Testis (tissue), 3 donors: Measurements from ENCODE around the gene NDRG2. TPM values are rescaled to one million over a fixed set of nuclear protein-coding genes. Genes with fewer than 3 reads are reported as not detected.

Experiments used
- DNase-seq: peaks from one replicate; pipeline ENCODE4 v3.0.0-alpha.2; 2019
- H3K27ac ChIP-seq, 2 donors: fragments of 200-600 bp; sonication (generic); one replicate each; pipeline ENCODE4 v1.5.1; 2019
- H3K27me3 ChIP-seq: fragments of 200-600 bp; sonication (generic); one replicate; pipeline ENCODE4 v1.5.1; 2019
- H3K36me3 ChIP-seq: fragments of 200-600 bp; sonication (generic); one replicate; pipeline ENCODE4 v1.5.1; 2017; ENCODE audit warnings: low read depth; ENCODE audit errors: missing control alignments
- H3K4me1 ChIP-seq: fragments of 200-600 bp; sonication (generic); one replicate; pipeline ENCODE4 v1.5.1; 2019
- H3K4me3 ChIP-seq, 2 donors: fragments of 200-600 bp; sonication (generic); one replicate each; pipeline ENCODE4 v1.5.1; 2017 to 2019
- H3K9me3 ChIP-seq: fragments of 200-600 bp; sonication (generic); one replicate; pipeline ENCODE4 v1.5.1; 2017
- CTCF ChIP-seq, 3 experiments: fragments of 450-650 bp in 2 of 3; fragments of 200-600 bp in 1 of 3; sonication (generic) in 1 of 3; IDR thresholded peaks; one replicate each; pipeline ENCODE4 v1.5.1; 2016 to 2019; ENCODE audit warnings: antibody characterized with exemption in 3 of 3, mild to moderate bottlenecking in 2 of 3, moderate library complexity in 1 of 3
- POLR2A ChIP-seq: fragments of 450-650 bp; IDR thresholded peaks from one replicate; pipeline ENCODE4 v1.6.1; 2017; ENCODE audit warnings: antibody characterized with exemption, mild to moderate bottlenecking, moderate library complexity
- WGBS, 2 donors: methylation state at CpG; one replicate each; pipeline ENCODE4 v1.1.5; 2018; 5-methylcytosine and 5-hydroxymethylcytosine counted together
- intact Hi-C: fragments of 100-400 bp; cut with DNase I; formaldehyde crosslinking; loops from one replicate; pipeline ENCODE4 v1.15.1; 2023; ENCODE audit warnings: low total_unique reads
- polyA plus RNA-seq: library from polyadenylated mRNA; stranded (reverse); fragments of 350-450 nt; fragmentation: Illumina TruSeq; extraction: RNeasy Lipid Tissue Mini Kit (QIAGEN cat#74804); gene quantifications from one replicate; pipeline ENCODE4 v1.2.3, GENCODE V29; 2014; ENCODE audit warnings: low read depth, low replicate concordance; ENCODE audit not compliant: insufficient read depth
- total RNA-seq, 2 donors: library from RNA; depleted of rRNA; stranded (reverse); fragments of >200 nt; gene quantifications; one replicate each; pipeline ENCODE4 v1.2.3, GENCODE V29; 2016

NDRG2 gene
- total and polyA plus RNA-seq, 3 donors from 2014 or later: 85.6 to 106 (median 98.4) TPM

GRCh38 chr14:20982646-20983369 is 42.1 kb downstream of the NDRG2 start:
- Histone ChIP-seq H3K36me3 (no peaks in the 10 kb centered on the region), H3K27me3 (no peaks in the 10 kb centered on the region), H3K4me1 (no peaks in the 10 kb centered on the region), H3K4me3 (no peak overlapping the region), H3K9me3 (no peaks in the 10 kb centered on the region), H3K27ac (no peak overlapping the region)
- 87% methylated on average over 2 of the region's 2 CpGs for WGBS, 2 donors
- DNase-seq: no peak
- TF ChIP-seq CTCF (IDR thresholded peaks at IDR 0.05) (no peak), POLR2A (no peak)
- intact Hi-C loops: no loop called here

GRCh38 chr14:20980906-20981305 is 44.0 kb downstream of the NDRG2 start:
- 67 to 80% methylated on average over 1 of the region's 1 CpG for WGBS, 2 donors
- no peak for TF ChIP-seq POLR2A
- H3K27ac ChIP-seq: no peak overlapping the region
- no peaks in the 10 kb centered on the region for H3K27me3 ChIP-seq
- DNase-seq: no peak
- H3K9me3 ChIP-seq: no peaks in the 10 kb centered on the region
- H3K4me1 ChIP-seq: no peaks in the 10 kb centered on the region
- H3K4me3 ChIP-seq: no peak overlapping the region
- no peaks in the 10 kb centered on the region for H3K36me3 ChIP-seq
- intact Hi-C loops: no loop called here

GRCh38 chr14:20978687-20979086 is 46.2 kb downstream of the NDRG2 start:
- no peak overlapping the region for H3K27ac ChIP-seq
- H3K4me1 ChIP-seq: no peaks in the 10 kb centered on the region
- no peaks in the 10 kb centered on the region for H3K27me3 ChIP-seq
- intact Hi-C loops: no loop called here
- H3K9me3 ChIP-seq: no peaks in the 10 kb centered on the region
- TF ChIP-seq POLR2A: no peak
- TF ChIP-seq CTCF (IDR thresholded peaks at IDR 0.05): no peak
- H3K4me3 ChIP-seq: no peak overlapping the region
- H3K36me3 ChIP-seq: no peaks in the 10 kb centered on the region
- WGBS, 2 donors: 64 to 65% methylated on average over 1 of the region's 1 CpG
- no peak for DNase-seq

GRCh38 chr14:20976291-20976690 is 48.6 kb downstream of the NDRG2 start:
- no peak overlapping the region for H3K27ac ChIP-seq
- intact Hi-C loops: no loop called here
- no peak for TF ChIP-seq POLR2A
- TF ChIP-seq CTCF (IDR thresholded peaks at IDR 0.05): no peak
- DNase-seq: no peak
- no peaks in the 10 kb centered on the region for H3K9me3 ChIP-seq
- no peak overlapping the region for H3K4me3 ChIP-seq
- 89 to 100% methylated on average over 1 of the region's 1 CpG for WGBS, 2 donors
- no peaks in the 10 kb centered on the region for H3K27me3 ChIP-seq
- peaks cover 5% of the 10 kb centered on the region for H3K4me1 ChIP-seq
- H3K36me3 ChIP-seq: no peaks in the 10 kb centered on the region

GRCh38 chr14:20973501-20973900 is 51.4 kb downstream of the NDRG2 start:
- no peak for DNase-seq
- Histone ChIP-seq H3K9me3 (no peaks in the 10 kb centered on the region), H3K27me3 (no peaks in the 10 kb centered on the region), H3K4me3 (no peak overlapping the region), H3K36me3 (no peaks in the 10 kb centered on the region), H3K4me1 (peaks cover 5% of the 10 kb centered on the region), H3K27ac (no peak overlapping the region)
- intact Hi-C loops: no loop called here
- TF ChIP-seq CTCF (IDR thresholded peaks at IDR 0.05) (no peak), POLR2A (no peak)
- 89 to 96% methylated on average over 3 of the region's 3 CpGs for WGBS, 2 donors
